HCT116 (cell line): Measurements from ENCODE around the gene ZBTB42. TPM values are rescaled to one million over a fixed set of nuclear protein-coding genes. Genes with fewer than 3 reads are reported as not detected.

Experiments used
- ATAC-seq: fragments of 200-7000 bp; cut with Tn5 transposase; 2 replicates; pipeline ENCODE4 v1.9.1; 2020; ENCODE audit warnings: mild to moderate bottlenecking, moderate library complexity
- BruUV-seq: library from RNA; stranded (reverse); fragments of 400-500 nt; replicated peaks from 2 replicates; lab custom pipeline; 2021; lab: Mats Ljungman, UMichigan
- CTCF ChIA-PET: fragments of 300-600 bp; sonication (Branson Sonifier 250); formaldehyde crosslinking; loops from one replicate; lab custom pipeline; 2021; ENCODE audit warnings: antibody characterized with exemption; lab: Charles Lee
- POLR2A ChIA-PET: fragments of 300-600, 350-600 bp; sonication (Branson Sonifier 250); formaldehyde crosslinking; loops from one replicate; lab custom pipeline; 2021; ENCODE audit warnings: antibody characterized with exemption; lab: Charles Lee
- RAD21 ChIA-PET, 2 experiments: fragments of 300-600 bp; sonication (Branson Sonifier 250); formaldehyde crosslinking; loops; one replicate each; lab custom pipeline; 2023; ENCODE audit warnings: low total read pairs in 2 of 2; ENCODE audit not compliant: uncharacterized antibody in 2 of 2, unreplicated experiment in 2 of 2, low non-redundant PET in 1 of 2; lab: Charles Lee
- DNase-seq: peaks from one replicate; pipeline ENCODE4 v3.0.0-alpha.2; 2010; ENCODE audit warnings: low read depth, low spot score
- H2AFZ ChIP-seq: fragments of 200-600 bp; shearing (Covaris generic), sonication (generic); 2 replicates; pipeline ENCODE4 v1.6.1; 2017; ENCODE audit warnings: low read depth, mixed run types, mixed read lengths, antibody characterized with exemption, low read length; ENCODE audit not compliant: poor library complexity, severe bottlenecking
- H3K27ac ChIP-seq: 2 replicates; pipeline ENCODE4 v1.5.1; 2012; ENCODE audit warnings: low read depth, low read length
- H3K27me3 ChIP-seq: fragments of 200-600 bp; sonication (generic); 2 replicates; pipeline ENCODE4 v1.6.1; 2016; ENCODE audit warnings: mixed run types, low read length, mixed read lengths; ENCODE audit not compliant: insufficient read depth
- H3K36me3 ChIP-seq, 2 experiments: fragments of 200-500 bp in 1 of 2; fragments of 200-600 bp in 1 of 2; sonication (Bioruptor generic) in 1 of 2; sonication (generic) in 1 of 2; 2 replicates each; pipeline versions ENCODE4 v1.5.1 to v1.6.1; 2014 to 2016; ENCODE audit warnings: low read length in 2 of 2, inconsistent platforms in 1 of 2, mixed read lengths in 1 of 2, mixed run types in 1 of 2; ENCODE audit not compliant: insufficient read depth in 2 of 2, control insufficient read depth in 1 of 2
- H3K4me1 ChIP-seq, 2 experiments: fragments of 200-600 bp in 1 of 2; sonication (generic) in 1 of 2; 2 replicates each; pipeline versions ENCODE4 v1.5.1 to v1.6.1; 2012 to 2017; ENCODE audit warnings: low read length in 2 of 2, inconsistent platforms in 1 of 2, mild to moderate bottlenecking in 1 of 2, mixed read lengths in 1 of 2, mixed run types in 1 of 2, moderate library complexity in 1 of 2; ENCODE audit not compliant: insufficient read depth in 2 of 2, control insufficient read depth in 1 of 2
- H3K4me2 ChIP-seq: fragments of 200-600 bp; sonication (generic); 2 replicates; pipeline ENCODE4 v1.6.1; 2017; ENCODE audit warnings: mixed run types, low read length, mixed read lengths
- H3K4me3 ChIP-seq, 2 experiments: fragments of 200-600 bp in 1 of 2; sonication (generic) in 1 of 2; replicated peaks in 1 of 2; 2 replicates each; pipeline ENCODE4 v1.5.1; 2011 to 2016; ENCODE audit warnings: low read length in 2 of 2, control low read depth in 1 of 2, low read depth in 1 of 2, mild to moderate bottlenecking in 1 of 2, mixed read lengths in 1 of 2, mixed run types in 1 of 2
- H3K79me2 ChIP-seq: fragments of 200-600 bp; sonication (generic); 2 replicates; pipeline ENCODE4 v1.6.1; 2017; ENCODE audit warnings: mild to moderate bottlenecking, mixed run types, low read length, moderate library complexity, mixed read lengths; ENCODE audit not compliant: insufficient read depth
- H3K9ac ChIP-seq: fragments of 200-600 bp; sonication (generic); 2 replicates; pipeline ENCODE4 v1.6.1; 2016; ENCODE audit warnings: low read length, mixed read lengths
- H3K9me2 ChIP-seq: fragments of 200-600 bp; sonication (generic), shearing (Covaris generic); 2 replicates; pipeline ENCODE4 v1.6.1; 2017; ENCODE audit warnings: mixed run types, mild to moderate bottlenecking, moderate library complexity; ENCODE audit not compliant: insufficient read depth
- H3K9me3 ChIP-seq, 2 experiments: fragments of 200-500 bp in 1 of 2; fragments of 200-600 bp in 1 of 2; sonication (Bioruptor generic) in 1 of 2; sonication (generic) in 1 of 2; 2 replicates each; pipeline ENCODE4 v1.6.1; 2014 to 2017; ENCODE audit warnings: low read length in 2 of 2, mixed read lengths in 2 of 2, inconsistent platforms in 1 of 2, low read depth in 1 of 2, mild to moderate bottlenecking in 1 of 2, mixed run types in 1 of 2, moderate library complexity in 1 of 2; ENCODE audit not compliant: control insufficient read depth in 1 of 2, insufficient read depth in 1 of 2
- H4K20me1 ChIP-seq: fragments of 200-600 bp; sonication (generic), shearing (Covaris generic); 2 replicates; pipeline ENCODE4 v1.6.1; 2017; ENCODE audit warnings: mixed run types, mild to moderate bottlenecking, moderate library complexity; ENCODE audit not compliant: insufficient read depth
- EGR1 ChIP-seq: IDR thresholded peaks from 2 replicates; pipeline ENCODE4 v1.6.1; 2012; ENCODE audit warnings: low read depth
- ELF1 ChIP-seq: IDR thresholded peaks from 2 replicates; pipeline ENCODE4 v1.6.1; 2012; ENCODE audit warnings: low read depth, borderline replicate concordance
- EZH2phosphoT487 ChIP-seq: fragments of 200-600 bp; IDR thresholded peaks from 2 replicates; pipeline ENCODE4 v1.6.1; 2018; ENCODE audit warnings: antibody characterized with exemption, borderline replicate concordance
- JUND ChIP-seq: IDR thresholded peaks from 2 replicates; pipeline ENCODE4 v1.6.1; 2012
- MAX ChIP-seq: IDR thresholded peaks from 2 replicates; pipeline ENCODE4 v1.6.1; 2012
- POLR2A ChIP-seq: IDR thresholded peaks from 2 replicates; pipeline ENCODE4 v1.7.0; 2011; ENCODE audit warnings: borderline replicate concordance; ENCODE audit not compliant: insufficient read depth, insufficient read length; ENCODE audit errors: extremely low read depth
- POLR2AphosphoS5 ChIP-seq: IDR thresholded peaks from 2 replicates; pipeline ENCODE4 v1.6.1; 2011; ENCODE audit warnings: mild to moderate bottlenecking, low read depth, low read length, moderate library complexity
- RAD21 ChIP-seq: IDR thresholded peaks from 2 replicates; pipeline ENCODE4 v1.6.1; 2012; ENCODE audit warnings: low read depth, mild to moderate bottlenecking
- REST ChIP-seq: IDR thresholded peaks from 2 replicates; pipeline ENCODE4 v1.6.1; 2012; ENCODE audit warnings: low read depth
- SIN3A ChIP-seq: IDR thresholded peaks from 2 replicates; pipeline ENCODE4 v1.6.1; 2012; ENCODE audit warnings: low read depth
- SP1 ChIP-seq: IDR thresholded peaks from 2 replicates; pipeline ENCODE4 v1.6.1; 2012; ENCODE audit warnings: low read depth
- TCF7L2 ChIP-seq: IDR thresholded peaks from 2 replicates; pipeline ENCODE4 v1.7.0; 2011; ENCODE audit warnings: borderline replicate concordance, inconsistent platforms; ENCODE audit not compliant: insufficient read depth, insufficient read length; ENCODE audit errors: extremely low read depth
- YY1 ChIP-seq: IDR thresholded peaks from 2 replicates; pipeline ENCODE4 v1.6.1; 2011; ENCODE audit warnings: low read length, low read depth, moderate library complexity, mild to moderate bottlenecking; ENCODE audit not compliant: insufficient replicate concordance; ENCODE audit errors: extremely low read depth
- intact Hi-C: fragments of 100-400 bp; cut with micrococcal nuclease; formaldehyde crosslinking; loops from 2 replicates; pipeline ENCODE4 v1.10.0; 2022
- total RNA-seq: library from RNA; stranded (reverse); gene quantifications from one replicate; pipeline ENCODE4 v1.2.1, GENCODE V29; 2021; ENCODE audit not compliant: unreplicated experiment
- TF ChIP-seq, protein P1 (sequence below): IDR thresholded peaks from 2 replicates; pipeline ENCODE4 v1.6.1; 2012

Gene ZBTB42
- total RNA-seq, 1 experiment from 2014 or later, result 4.4 TPM

GRCh38 chr14:104777808-104778249 is 23.1 kb upstream of the ZBTB42 start:
- ChIA-PET POLR2A (no interaction called here), CTCF (no interaction called here), RAD21 (no interaction called here)
- no peak for ATAC-seq
- Histone ChIP-seq H3K4me2 (no peak overlapping the region), H3K9me3 (no peaks in the 10 kb centered on the region), H3K27me3 (no peaks in the 10 kb centered on the region), H3K9me2 (no peaks in the 10 kb centered on the region), H3K4me1 (no peaks in the 10 kb centered on the region), H3K4me3 (no peak overlapping the region), H3K27ac (no peak overlapping the region), H2AFZ (no peak overlapping the region), H3K79me2 (no peaks in the 10 kb centered on the region; the same call in 1 of the 2 replicates), H3K36me3 (peaks cover 2 to 20% of the 10 kb centered on the region in 2 experiments; a peak in 2 of 4 replicates), H4K20me1 (no peaks in the 10 kb centered on the region), H3K9ac (no peak overlapping the region)
- intact Hi-C loops, result no loop called here
- TF ChIP-seq RAD21 (no peak), SP1 (no peak), ELF1 (no peak), REST (no peak), JUND (no peak), POLR2A (no peak), TCF7L2 (no peak), EGR1 (no peak), SIN3A (no peak), YY1 (no peak), EZH2phosphoT487 (no peak), POLR2AphosphoS5 (no peak), MAX (no peak)
- TF ChIP-seq, protein P1, sequence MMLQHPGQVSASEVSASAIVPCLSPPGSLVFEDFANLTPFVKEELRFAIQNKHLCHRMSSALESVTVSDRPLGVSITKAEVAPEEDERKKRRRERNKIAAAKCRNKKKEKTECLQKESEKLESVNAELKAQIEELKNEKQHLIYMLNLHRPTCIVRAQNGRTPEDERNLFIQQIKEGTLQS, result no peak
- BruUV-seq, result no TSS peak
- no peak for DNase-seq
